Measurements from ENCODE around the gene BLOC1S2. TPM values are rescaled to one million over a fixed set of nuclear protein-coding genes. Genes with fewer than 3 reads are reported as not detected.
"Not testable (repeated sequence)": the region's sequence is repeated elsewhere in the genome, so short reads cannot be mapped to it uniquely, and the experiment has no call there.

The BLOC1S2 gene
- total RNA-seq, 4 donors from 2014 or later, result 11.7 to 49.6 (median 36.2) TPM

DNA sequence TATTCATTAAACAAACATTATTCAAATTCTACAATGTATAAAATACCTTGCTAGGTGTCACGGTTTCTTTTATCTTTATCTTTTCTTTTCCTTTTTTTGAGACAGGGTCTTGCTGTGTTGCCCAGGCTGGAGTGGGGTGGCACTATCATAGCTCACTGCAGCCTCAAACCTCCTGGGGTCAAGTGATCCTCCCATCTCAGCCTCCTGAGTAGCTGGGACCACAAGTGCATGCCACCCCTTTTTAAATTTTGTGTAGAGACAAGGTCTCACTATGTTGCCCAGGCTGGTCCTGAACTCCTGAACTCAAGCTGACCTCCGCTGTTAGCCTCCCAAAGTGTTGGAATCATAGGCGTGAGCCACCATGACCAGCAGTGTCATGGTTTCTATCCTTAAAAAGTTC, 17.9 kb upstream of the BLOC1S2 start:
- no peak for TF ChIP-seq POLR2A (IDR thresholded peaks at IDR 0.05)
- TF ChIP-seq, protein P1, sequence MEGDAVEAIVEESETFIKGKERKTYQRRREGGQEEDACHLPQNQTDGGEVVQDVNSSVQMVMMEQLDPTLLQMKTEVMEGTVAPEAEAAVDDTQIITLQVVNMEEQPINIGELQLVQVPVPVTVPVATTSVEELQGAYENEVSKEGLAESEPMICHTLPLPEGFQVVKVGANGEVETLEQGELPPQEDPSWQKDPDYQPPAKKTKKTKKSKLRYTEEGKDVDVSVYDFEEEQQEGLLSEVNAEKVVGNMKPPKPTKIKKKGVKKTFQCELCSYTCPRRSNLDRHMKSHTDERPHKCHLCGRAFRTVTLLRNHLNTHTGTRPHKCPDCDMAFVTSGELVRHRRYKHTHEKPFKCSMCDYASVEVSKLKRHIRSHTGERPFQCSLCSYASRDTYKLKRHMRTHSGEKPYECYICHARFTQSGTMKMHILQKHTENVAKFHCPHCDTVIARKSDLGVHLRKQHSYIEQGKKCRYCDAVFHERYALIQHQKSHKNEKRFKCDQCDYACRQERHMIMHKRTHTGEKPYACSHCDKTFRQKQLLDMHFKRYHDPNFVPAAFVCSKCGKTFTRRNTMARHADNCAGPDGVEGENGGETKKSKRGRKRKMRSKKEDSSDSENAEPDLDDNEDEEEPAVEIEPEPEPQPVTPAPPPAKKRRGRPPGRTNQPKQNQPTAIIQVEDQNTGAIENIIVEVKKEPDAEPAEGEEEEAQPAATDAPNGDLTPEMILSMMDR (IDR thresholded peaks at IDR 0.05), result no peak
- no peak for TF ChIP-seq EP300 (IDR thresholded peaks at IDR 0.05)
- TF ChIP-seq POLR2AphosphoS5 (IDR thresholded peaks at IDR 0.05), result no peak
- Histone ChIP-seq H3K27ac (no peak overlapping the region), H3K4me3 (no peak overlapping the region), H3K27me3 (peaks cover 37% of the 10 kb centered on the region), H3K36me3 (no peaks in the 10 kb centered on the region), H3K9me3 (no peaks in the 10 kb centered on the region), H3K4me1 (no peaks in the 10 kb centered on the region)
- WGBS, result 85% methylated on average over 3 of the region's 3 CpGs
- no peak for DNase-seq (ENCODE audit: low spot score in 2 of 2)

DNA sequence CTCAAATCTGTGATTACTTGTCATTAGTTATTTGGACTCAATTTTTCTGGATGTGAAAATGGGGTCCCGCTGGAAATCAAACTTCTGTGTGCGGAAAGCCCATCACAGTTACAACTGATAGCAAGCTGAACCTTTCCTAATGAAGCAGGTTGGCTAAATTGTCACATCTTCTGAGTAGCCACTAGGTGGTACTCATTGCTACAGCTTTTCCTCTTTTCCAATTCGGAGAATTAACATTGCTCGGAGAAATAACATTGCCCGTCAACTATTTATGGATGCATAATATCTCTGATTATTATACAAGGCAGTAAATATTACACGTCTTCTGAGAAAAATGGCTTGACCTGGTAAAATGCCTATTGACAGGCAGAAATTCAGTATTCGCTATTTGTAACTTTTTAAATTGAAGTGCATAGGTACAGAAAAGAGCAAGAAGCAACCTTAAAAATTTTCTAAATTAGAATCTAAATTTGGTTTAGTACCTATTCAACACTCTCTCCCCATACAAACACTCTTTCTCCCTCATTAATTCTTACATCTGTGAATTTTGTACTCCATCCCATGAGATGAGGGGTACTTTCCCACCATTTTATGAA, 17.3 kb upstream of the BLOC1S2 start:
- H3K9me3 ChIP-seq, result no peaks in the 10 kb centered on the region
- WGBS, result 31% methylated on average over 7 of the region's 7 CpGs

DNA sequence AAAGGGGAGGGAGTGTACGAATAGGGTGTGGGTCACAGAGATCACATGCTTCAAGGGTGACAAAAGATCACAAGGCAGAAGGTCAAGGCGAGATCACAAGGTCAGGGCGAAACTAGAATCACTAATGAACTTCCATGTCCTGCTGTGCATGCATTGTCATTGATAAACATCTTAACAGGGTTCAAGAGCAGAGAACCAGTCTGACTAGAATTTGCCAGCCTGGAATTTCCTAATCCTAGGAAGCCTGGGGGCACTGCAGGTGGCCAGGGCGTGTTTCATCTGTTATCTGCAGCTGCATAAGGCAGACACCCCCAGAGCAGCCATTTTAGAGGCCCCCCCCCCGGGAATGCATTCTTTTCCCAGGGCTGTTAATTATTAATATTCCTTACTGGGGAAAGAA, 14.6 kb upstream of the BLOC1S2 start:
- not testable (repeated sequence) for H3K4me1 ChIP-seq; H3K4me3 ChIP-seq; H3K9me3 ChIP-seq; H3K27ac ChIP-seq; H3K36me3 ChIP-seq; DNase-seq (ENCODE audit: low spot score in 2 of 2)
- 50% methylated on average over 5 of the region's 5 CpGs for WGBS
- peaks cover 39% of the 10 kb centered on the region for H3K27me3 ChIP-seq

More for the DNA sequence above, 17.3 kb upstream of the BLOC1S2 start:
- TF ChIP-seq POLR2AphosphoS5 (IDR thresholded peaks at IDR 0.05), result no peak
- TF ChIP-seq, protein P1 (IDR thresholded peaks at IDR 0.05), result peak in 1 of 2 donors; percentile 37
- Histone ChIP-seq H3K4me3 (no peak overlapping the region), H3K36me3 (no peaks in the 10 kb centered on the region), H3K27ac (no peak overlapping the region), H3K27me3 (peaks cover 36% of the 10 kb centered on the region), H3K4me1 (no peaks in the 10 kb centered on the region)
- DNase-seq (ENCODE audit: low spot score in 2 of 2), result no peak

DNA sequence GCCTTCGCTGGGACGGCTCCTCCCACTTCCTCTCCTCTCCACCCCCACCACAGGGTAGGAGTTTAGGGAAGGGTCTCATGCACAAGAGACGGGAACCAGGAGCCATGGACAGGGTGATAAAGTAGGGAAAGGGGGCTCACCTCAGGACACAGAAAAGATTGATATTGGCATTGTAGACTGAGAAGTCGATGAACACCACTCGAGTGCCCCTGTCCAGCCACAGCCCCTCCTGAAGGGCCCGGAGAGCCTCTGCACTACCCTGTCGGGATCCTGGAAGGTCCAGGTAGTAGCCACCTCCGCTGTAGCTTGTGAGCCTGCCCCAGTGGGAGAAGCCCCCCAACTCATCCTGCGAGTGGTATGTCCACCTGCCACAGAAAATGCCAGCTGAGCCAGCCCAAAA, 10.8 kb upstream of the BLOC1S2 start:
- Histone ChIP-seq H3K4me3 (no peak overlapping the region), H3K4me1 (no peaks in the 10 kb centered on the region), H3K27me3 (peaks cover 38% of the 10 kb centered on the region), H3K9me3 (no peaks in the 10 kb centered on the region), H3K27ac (no peak overlapping the region), H3K36me3 (no peaks in the 10 kb centered on the region)
- TF ChIP-seq POLR2AphosphoS5 (IDR thresholded peaks at IDR 0.05) (no peak), POLR2A (IDR thresholded peaks at IDR 0.05) (no peak), EP300 (IDR thresholded peaks at IDR 0.05) (no peak)
- TF ChIP-seq, protein P1 (IDR thresholded peaks at IDR 0.05), result no peak
- 75% methylated on average over 8 of the region's 9 CpGs for WGBS
- DNase-seq (ENCODE audit: low spot score in 2 of 2), result no peak

DNA sequence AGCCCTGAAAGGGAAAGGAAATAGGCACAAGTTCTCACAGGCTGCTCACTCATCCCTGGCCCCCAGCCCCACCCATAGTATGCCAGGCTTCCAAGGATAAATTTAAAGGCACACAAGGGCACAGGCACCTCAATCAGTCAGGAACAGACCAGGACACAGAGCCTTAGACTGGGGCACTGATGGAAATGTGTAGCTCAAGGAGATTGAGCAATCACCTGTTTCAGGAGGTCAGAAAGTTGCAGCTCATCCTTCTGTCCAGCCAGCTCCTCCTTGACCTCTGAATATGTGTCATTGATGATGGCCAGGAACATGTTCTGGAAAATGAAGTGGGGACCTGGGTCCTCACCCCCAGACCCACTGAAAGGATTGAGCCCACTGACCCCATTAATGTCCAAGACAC, 6.6 kb upstream of the BLOC1S2 start:
- Histone ChIP-seq H3K27ac (no peak overlapping the region), H3K27me3 (peaks cover 32% of the 10 kb centered on the region), H3K36me3 (no peaks in the 10 kb centered on the region), H3K4me3 (no peak overlapping the region), H3K9me3 (no peaks in the 10 kb centered on the region), H3K4me1 (no peaks in the 10 kb centered on the region)
- DNase-seq (ENCODE audit: low spot score in 2 of 2), result no peak
- TF ChIP-seq POLR2A (IDR thresholded peaks at IDR 0.05) (no peak), POLR2AphosphoS5 (IDR thresholded peaks at IDR 0.05) (no peak), EP300 (IDR thresholded peaks at IDR 0.05) (no peak)
- TF ChIP-seq, protein P1 (IDR thresholded peaks at IDR 0.05), result no peak

DNA sequence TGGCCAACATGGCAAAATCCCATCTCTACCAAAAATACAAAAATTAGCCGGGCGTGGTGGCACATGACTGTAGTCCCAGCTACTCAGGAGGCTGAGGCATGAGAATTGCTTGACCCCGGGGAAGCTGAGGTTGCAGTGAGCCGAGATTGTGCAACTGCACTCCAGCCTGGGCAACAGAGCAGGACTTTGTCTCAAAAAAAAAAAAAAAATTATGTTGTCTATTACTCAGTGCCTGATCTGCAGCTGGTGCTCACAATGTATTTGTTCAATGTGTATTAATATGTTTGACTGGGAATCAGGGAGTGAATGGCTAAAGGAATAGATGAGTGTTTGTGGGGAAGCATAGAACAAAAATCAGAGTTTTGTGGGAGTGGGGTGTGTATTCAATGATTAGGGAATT, 5.8 kb upstream of the BLOC1S2 start:
- H3K36me3 ChIP-seq; H3K27ac ChIP-seq; H3K9me3 ChIP-seq; H3K4me3 ChIP-seq; H3K4me1 ChIP-seq; DNase-seq (ENCODE audit: low spot score in 2 of 2): not testable (repeated sequence)
- 69% methylated on average over 4 of the region's 4 CpGs for WGBS
- H3K27me3 ChIP-seq, result peaks cover 31% of the 10 kb centered on the region

All from suprapubic skin (tissue), 4 donors.